Activated B cell treated with CpG ODN at 0.5 μM for 24 hours (primary cell): ENCODE results near the gene MBTPS1. TPM values are rescaled to one million over a fixed set of nuclear protein-coding genes. Genes with fewer than 3 reads are reported as not detected.

ENCODE experiments used
- ATAC-seq: fragments of 200-7000 bp; cut with Tn5 transposase; one replicate; pipeline ENCODE4 v1.10.0; 2021; ENCODE audit warnings: low read depth, mild to moderate bottlenecking, moderate library complexity
- CTCF ChIA-PET: fragments of 350-600 bp; sonication (Branson Sonifier 250); formaldehyde crosslinking; loops from one replicate; lab custom pipeline; 2021; ENCODE audit warnings: antibody characterized with exemption; lab: Charles Lee
- POLR2A ChIA-PET: fragments of 350-600 bp; sonication (Branson Sonifier 250); formaldehyde crosslinking; loops from one replicate; lab custom pipeline; 2021; ENCODE audit warnings: antibody characterized with exemption; lab: Charles Lee
- DNase-seq: peaks from one replicate; pipeline ENCODE4 v3.0.0; 2022
- H3K27ac Mint-ChIP-seq: one replicate; pipeline ENCODE4 v1.8.0; 2020; ENCODE audit warnings: mixed read lengths
- H3K27me3 Mint-ChIP-seq: one replicate; pipeline ENCODE4 v1.8.0; 2021; ENCODE audit warnings: mixed read lengths
- H3K36me3 Mint-ChIP-seq: one replicate; pipeline ENCODE4 v1.8.0; 2021; ENCODE audit warnings: low read depth, mixed read lengths
- H3K4me1 Mint-ChIP-seq: one replicate; pipeline ENCODE4 v1.8.0; 2021; ENCODE audit warnings: mixed read lengths
- H3K4me3 Mint-ChIP-seq: one replicate; pipeline ENCODE4 v1.8.0; 2020; ENCODE audit warnings: mild to moderate bottlenecking, mixed read lengths
- H3K9me3 Mint-ChIP-seq: one replicate; pipeline ENCODE4 v1.8.0; 2020; ENCODE audit warnings: mixed read lengths
- CTCF ChIP-seq: fragments of 200-600 bp; IDR thresholded peaks from one replicate; pipeline ENCODE4 v1.8.0; 2022; ENCODE audit warnings: antibody characterized with exemption, mild to moderate bottlenecking
- intact Hi-C: fragments of 100-400 bp; cut with micrococcal nuclease; formaldehyde crosslinking; loops from one replicate; pipeline ENCODE4 v1.15.1; 2024
- total RNA-seq: library from RNA; stranded (reverse); gene quantifications from 2 replicates; pipeline ENCODE4 v1.2.3, GENCODE V29; 2022

MBTPS1 gene
- total RNA-seq, 1 donor from 2014 or later = 79.2 TPM

GRCh38 chr16:84005391-84005790, 111.4 kb downstream of the MBTPS1 start:
- no peaks in the 10 kb centered on the region for H3K36me3 Mint-ChIP-seq
- H3K4me1 Mint-ChIP-seq = no peaks in the 10 kb centered on the region
- no peak overlapping the region for H3K27ac Mint-ChIP-seq
- ChIA-PET POLR2A (no interaction called here), CTCF (no interaction called here)
- peaks cover 6% of the 10 kb centered on the region for H3K27me3 Mint-ChIP-seq
- no peaks in the 10 kb centered on the region for H3K9me3 Mint-ChIP-seq
- no peak overlapping the region for H3K4me3 Mint-ChIP-seq
- no peak for TF ChIP-seq CTCF
- intact Hi-C loops = no loop called here
- DNase-seq (no peak), ATAC-seq (no peak)

GRCh38 chr16:84004442-84004841, 112.3 kb downstream of the MBTPS1 start:
- H3K4me3 Mint-ChIP-seq = no peak overlapping the region

More at GRCh38 chr16:84004442-84004841, 112.3 kb downstream of the MBTPS1 start:
- CTCF ChIA-PET = no interaction called here
- TF ChIP-seq CTCF = no peak
- H3K9me3 Mint-ChIP-seq = no peaks in the 10 kb centered on the region
- POLR2A ChIA-PET = no interaction called here
- no peaks in the 10 kb centered on the region for H3K36me3 Mint-ChIP-seq
- no peak for ATAC-seq
- H3K27ac Mint-ChIP-seq = no peak overlapping the region
- H3K4me1 Mint-ChIP-seq = no peaks in the 10 kb centered on the region
- intact Hi-C loops = no loop called here
- no peak for DNase-seq
- peaks cover 6% of the 10 kb centered on the region for H3K27me3 Mint-ChIP-seq

Other genes with a start within 250 kb of the MBTPS1 start
- 8.7 and 10.8 TPM in 2 replicates for gene MLYCD, start 217.8 kb downstream of the MBTPS1 start, total RNA-seq
- 1.6 TPM in 2 replicates for gene OSGIN1, start 163.7 kb downstream of the MBTPS1 start, total RNA-seq
- not detected in 2 replicates for gene NECAB2, start 148.7 kb downstream of the MBTPS1 start, total RNA-seq
- gene SLC38A8, start 74.1 kb downstream of the MBTPS1 start, total RNA-seq = not detected in 2 replicates
- gene HSDL1, start 28.2 kb upstream of the MBTPS1 start, total RNA-seq = 13.1 and 15.3 TPM in 2 replicates
- not detected in 2 replicates for gene DNAAF1, start 28.4 kb upstream of the MBTPS1 start, total RNA-seq
- gene TAF1C, start 70.1 kb upstream of the MBTPS1 start, total RNA-seq = 79.6 and 85.1 TPM in 2 replicates
- not detected in 2 replicates for gene ADAD2, start 74.2 kb upstream of the MBTPS1 start, total RNA-seq
- not detected in 2 replicates for gene KCNG4, start 123.1 kb upstream of the MBTPS1 start, total RNA-seq
- gene WFDC1, start 177.9 kb upstream of the MBTPS1 start, total RNA-seq = not detected in 2 replicates